GM18505 (cell line): ENCODE measurements around the gene TMEM100.

Experiments
- ATAC-seq: cut with Tn5 transposase; IDR thresholded peaks from one replicate; pipeline ENCODE4 v1.9.1; 2021; ENCODE audit not compliant: unreplicated experiment
- POLR2A ChIP-seq: IDR thresholded peaks from 4 replicates; pipeline ENCODE4 v1.6.1; 2011; ENCODE audit warnings: borderline replicate concordance; ENCODE audit not compliant: insufficient read depth, insufficient read length; ENCODE audit errors: extremely low read depth

TMEM100 gene

DNA sequence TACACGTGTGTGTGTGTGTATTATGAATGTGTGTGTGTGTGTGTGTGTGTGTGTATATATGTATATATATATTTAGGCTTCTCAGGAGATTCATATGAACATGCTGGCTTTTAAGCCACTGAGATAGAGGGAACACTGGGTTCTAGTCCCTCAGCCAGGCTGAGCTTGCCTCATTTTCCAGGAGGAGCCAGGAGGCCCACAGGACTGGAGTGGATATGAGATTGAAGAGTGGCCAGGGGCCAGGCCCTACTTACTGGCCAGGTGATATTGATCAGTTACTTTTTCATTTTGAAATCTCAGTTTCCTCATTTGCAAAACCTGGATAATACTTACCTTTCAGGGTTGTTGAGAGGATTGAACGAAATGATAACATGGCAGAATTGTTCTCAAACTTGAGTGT, 34.0 kb upstream of the TMEM100 start:
- no peak for TF ChIP-seq POLR2A
- ATAC-seq: no peak

DNA sequence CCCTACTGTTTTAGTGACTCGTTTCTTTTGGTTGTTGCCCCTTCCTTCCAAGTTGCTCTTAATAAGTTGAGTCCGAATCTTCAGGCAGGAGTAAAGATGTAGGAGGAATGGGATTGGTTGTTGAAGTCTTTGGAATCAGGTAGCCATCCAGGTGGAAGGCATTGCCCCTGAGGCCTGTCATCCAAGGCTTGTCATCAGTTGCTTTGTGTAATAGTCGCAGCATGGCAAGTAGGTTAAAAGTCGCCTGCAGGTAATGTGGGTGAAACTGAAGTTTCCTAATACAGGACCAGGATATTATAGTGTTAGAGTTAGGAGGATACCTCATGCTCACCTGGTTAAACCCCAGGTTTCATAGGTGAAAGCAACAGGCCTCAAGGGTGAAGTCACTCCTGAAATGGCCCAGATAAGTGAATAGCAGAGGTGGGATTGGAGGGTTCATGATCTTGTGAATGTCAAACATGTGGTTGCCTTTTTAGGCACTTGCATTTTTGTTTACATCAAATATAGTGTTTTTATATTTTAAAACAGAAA, 29.1 kb upstream of the TMEM100 start:
- no peak for TF ChIP-seq POLR2A
- ATAC-seq: no peak

DNA sequence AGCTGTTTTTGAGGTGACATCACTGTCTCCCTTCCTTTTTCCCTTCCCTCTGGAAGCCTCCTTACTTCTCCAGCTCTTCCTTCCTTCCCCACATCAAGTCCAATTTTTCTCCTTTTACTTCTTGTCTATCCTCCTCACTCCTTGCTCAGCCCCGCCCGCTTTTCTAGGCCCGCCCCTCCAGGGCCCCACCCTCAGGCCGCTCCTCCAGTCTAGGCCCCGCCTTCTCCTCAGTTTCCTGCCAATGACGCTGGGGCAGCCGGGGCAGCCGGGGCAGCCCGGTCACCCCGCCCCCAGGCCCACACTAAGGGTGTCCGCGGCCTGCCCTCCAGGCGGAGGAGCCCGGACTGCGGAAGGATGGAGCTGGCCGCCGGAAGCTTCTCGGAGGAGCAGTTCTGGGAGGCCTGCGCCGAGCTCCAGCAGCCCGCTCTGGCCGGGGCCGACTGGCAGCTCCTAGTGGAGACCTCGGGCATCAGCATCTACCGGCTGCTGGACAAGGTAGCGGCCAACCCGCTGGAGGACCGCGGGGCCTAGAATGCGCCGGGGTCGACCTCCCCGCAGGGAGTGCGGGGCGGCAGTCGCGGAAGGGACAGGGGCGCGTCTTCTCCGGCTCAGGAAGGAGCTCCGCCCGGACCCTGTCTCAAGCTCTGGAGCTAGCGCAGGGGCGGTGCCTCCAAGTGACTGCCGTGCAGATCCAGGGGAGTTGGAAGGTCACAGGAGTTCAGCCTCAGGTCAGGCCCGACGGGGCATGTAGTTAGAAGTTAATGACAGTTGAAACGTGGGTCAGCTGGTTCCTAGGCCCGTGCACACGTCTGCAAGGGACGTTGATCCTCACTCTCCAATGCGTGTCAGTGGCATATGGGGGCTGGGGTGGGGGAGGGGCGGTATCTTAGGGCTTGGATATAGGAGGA, 28.3 kb upstream of the TMEM100 start, which contains the start of gene PCTP:
Gene PCTP (plus strand): TSS at position 302 of the 908 bp plus-strand sequence. CDS start 53 bp downstream, at position 355.
- TF ChIP-seq POLR2A: peak; percentile 65
- ATAC-seq: peak; percentile 99

- ATAC-seq: no peak
- TF ChIP-seq POLR2A: no peak
Observed at GRCh38 chr17:55749985-55750384, 27.3 kb upstream of the TMEM100 start.

DNA sequence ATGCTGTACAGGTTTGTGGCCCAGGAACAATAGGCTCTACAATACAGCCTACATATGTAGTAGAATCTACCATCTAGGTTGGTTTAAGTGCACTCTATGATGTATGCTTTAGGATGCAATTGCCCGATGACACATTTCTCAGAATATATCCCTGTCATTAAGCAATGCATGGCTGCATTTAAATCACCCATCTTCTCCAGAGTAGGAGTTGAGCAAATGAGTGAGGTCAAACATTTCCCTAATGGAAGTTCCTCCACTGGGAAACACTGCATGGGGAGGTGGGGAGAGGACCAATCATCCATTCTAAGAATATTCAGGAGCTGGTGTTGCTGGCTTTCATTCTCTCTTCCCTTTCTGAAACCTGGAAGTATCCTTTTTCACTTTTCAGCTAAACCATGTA, 26.2 kb upstream of the TMEM100 start:
- no peak for ATAC-seq
- no peak for TF ChIP-seq POLR2A

DNA sequence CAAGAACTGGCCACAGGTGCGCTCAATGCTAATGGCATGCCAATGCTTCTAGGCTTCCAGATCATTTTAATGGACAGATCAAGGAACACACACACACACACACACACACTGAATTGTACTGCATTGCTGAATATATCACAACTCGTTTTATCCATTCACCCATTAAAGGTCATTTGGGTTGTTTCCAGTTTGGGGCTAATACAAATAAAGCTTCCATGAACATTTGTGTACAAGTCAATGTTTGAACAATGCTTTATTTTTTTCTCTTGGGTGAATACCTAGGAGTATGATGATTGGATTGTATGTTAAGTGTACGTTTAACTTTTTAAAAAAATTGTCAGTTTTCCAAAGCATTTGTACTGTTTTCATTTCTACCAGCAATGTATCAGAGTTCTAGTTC, 24.5 kb upstream of the TMEM100 start:
- TF ChIP-seq POLR2A: no peak
- no peak for ATAC-seq

- no peak for ATAC-seq
- TF ChIP-seq POLR2A: no peak
Observed at GRCh38 chr17:55746466-55746865, 23.8 kb upstream of the TMEM100 start.

- TF ChIP-seq POLR2A: no peak
Observed at GRCh38 chr17:55745258-55745657, 22.6 kb upstream of the TMEM100 start.

DNA sequence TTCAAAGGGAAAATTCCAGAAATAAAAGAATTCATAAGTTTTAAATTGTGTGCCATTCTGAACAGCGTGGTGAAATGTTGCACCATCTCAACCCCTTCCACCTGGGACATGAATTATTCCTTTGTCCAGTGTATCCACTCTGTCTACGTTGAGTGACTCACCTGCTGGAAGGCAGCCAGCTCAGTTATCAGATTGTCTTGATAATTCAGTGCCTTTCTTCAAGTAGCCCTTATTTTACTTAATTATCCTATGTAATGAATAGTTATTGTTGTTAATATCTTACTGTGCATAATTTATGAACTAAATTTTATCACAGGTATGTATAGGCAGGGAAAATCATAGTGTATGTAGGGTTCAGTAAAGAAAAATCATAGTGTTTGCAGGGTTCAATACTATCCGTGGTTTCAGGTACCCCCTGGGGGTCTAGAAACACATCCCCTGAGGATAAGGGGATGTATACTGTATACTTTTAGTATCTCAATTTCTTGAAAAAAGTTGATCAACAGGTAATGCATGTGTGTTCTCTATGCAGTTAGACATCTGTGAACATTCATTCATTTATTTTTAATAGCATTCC, 20.5 kb upstream of the TMEM100 start:
- ATAC-seq: peak; percentile 37
- TF ChIP-seq POLR2A: no peak

More at GRCh38 chr17:55745258-55745657, 22.6 kb upstream of the TMEM100 start:
- no peak for ATAC-seq

DNA sequence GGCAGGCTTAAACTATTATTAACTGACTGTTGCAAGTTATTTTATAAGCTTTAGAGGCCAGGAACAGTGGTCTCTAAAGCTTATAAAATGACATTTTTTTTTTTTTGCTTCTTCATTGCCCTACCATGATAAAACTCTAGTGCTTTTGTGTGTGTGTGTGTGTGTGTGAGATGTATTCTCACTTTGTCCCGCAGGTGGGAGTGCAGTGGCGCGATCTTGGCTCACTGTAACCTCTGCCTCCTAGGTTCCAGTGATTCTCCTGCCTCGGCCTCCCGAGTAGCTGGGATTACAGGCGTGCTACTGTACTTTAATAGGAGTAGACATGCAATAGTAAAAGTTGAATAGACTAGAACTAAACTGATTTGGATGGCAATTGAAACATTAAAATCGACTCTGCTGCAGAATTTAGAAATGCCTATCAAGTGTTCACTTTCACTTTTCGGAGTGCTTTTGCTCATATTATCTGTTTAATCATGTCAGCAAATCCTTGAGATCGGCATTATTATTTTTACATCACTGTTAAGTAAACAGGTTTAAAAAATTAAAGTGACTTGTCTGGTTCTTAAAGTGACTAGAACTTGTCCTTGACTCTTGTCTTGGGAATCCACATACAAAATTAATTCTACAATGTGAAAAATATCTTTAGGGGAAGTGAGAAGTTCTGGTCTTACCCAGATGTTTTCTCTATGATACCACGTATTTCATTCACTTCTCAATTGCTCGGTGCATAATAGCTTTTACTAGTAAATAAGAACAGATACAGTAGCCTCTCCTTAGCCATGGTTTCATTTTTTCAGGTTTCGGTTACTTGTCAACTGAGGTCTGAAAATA, 19.8 kb upstream of the TMEM100 start:
- no peak for TF ChIP-seq POLR2A
- peak; percentile 93 for ATAC-seq

GRCh38 chr17:55741356-55741700, 18.7 kb upstream of the TMEM100 start:
- ATAC-seq: no peak
- TF ChIP-seq POLR2A: no peak

GRCh38 chr17:55740511-55741355, 18.1 kb upstream of the TMEM100 start:
- no peak for ATAC-seq
- no peak for TF ChIP-seq POLR2A
